NCI-H774 (cell line): ENCODE data around the gene STXBP4.

Experiments used
- DNase-seq: peaks from one replicate; lab custom pipeline; 2025; lab: John Stamatoyannopoulos, UW

The STXBP4 gene

DNA sequence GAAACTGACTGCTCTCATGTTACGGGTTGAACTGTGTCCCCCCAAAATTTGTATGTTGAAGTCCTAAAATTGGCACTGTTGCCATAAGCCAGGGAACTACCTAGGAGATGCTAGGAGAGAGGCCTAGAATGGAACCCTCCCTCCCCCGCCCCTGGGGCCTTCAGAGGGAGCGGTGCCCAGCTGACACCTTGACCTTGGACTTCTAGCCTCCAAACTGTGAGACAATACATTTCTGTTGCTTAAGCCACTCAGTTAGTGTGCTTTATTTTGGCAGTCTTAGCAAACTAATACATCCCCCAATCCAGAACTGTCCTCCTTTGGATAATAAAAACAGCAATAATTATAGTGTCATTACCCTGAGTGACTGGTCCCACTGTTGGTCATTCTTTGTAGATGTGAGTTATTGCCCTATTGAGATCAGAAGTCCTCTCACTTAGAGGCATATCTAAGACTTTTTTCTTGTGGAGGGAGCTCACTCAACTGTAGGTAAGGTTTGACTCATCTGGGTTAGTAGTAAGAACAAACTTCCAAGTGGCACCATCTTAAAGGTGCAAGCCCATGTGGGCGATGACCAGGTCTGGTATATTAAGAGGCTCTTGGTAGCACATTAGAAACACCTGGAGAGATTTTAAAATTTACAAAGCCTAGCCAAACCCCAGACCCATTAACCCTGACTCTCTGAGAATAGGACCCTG is 203.2 kb downstream of the STXBP4 start:
- DNase-seq = no peak

DNA sequence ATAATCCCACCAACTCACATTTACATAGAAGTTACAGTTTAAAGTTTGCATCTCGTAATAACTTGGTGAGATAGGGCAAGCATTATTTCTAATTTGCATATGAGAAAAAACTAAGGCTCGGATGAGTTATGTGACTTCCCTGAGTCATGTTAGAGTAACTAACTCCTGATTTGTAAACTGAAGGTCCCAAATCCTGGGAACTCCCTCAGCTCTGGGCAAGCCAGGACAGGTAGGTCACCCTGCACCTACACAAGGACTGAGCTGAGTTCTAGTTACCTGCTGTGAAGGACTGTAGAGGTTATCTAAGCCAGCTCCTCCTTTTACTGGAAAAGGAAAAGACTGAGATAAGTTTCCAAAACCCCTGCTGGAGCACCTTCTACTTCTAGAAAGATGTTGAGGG is 204.0 kb downstream of the STXBP4 start:
- DNase-seq = no peak

DNA sequence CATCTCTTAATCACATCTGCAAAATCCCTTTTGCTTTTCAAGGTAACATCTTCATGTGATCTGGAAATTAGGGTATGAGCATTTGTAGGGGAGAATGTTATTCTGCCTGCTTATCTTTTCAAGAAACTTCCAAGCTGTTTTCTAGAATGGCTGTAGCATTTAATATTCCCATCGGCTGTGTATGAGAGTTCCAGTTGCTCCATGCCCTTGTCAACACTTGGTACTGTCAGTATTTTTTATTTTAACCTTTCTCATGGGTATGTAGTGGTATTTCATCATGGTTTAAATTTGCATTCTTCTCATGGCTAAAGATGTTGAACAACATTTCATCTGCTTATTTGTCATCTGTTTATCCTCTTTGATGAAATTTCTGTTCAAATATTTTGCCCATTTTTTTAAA is 205.6 kb downstream of the STXBP4 start:
- no peak for DNase-seq

GRCh38 chr17:55175788-55176427 is 207.3 kb downstream of the STXBP4 start:
- no peak for DNase-seq

GRCh38 chr17:55177159-55177854 is 208.7 kb downstream of the STXBP4 start:
- DNase-seq = peak; percentile 34

GRCh38 chr17:55177855-55178217 is 209.3 kb downstream of the STXBP4 start:
- no peak for DNase-seq

DNA sequence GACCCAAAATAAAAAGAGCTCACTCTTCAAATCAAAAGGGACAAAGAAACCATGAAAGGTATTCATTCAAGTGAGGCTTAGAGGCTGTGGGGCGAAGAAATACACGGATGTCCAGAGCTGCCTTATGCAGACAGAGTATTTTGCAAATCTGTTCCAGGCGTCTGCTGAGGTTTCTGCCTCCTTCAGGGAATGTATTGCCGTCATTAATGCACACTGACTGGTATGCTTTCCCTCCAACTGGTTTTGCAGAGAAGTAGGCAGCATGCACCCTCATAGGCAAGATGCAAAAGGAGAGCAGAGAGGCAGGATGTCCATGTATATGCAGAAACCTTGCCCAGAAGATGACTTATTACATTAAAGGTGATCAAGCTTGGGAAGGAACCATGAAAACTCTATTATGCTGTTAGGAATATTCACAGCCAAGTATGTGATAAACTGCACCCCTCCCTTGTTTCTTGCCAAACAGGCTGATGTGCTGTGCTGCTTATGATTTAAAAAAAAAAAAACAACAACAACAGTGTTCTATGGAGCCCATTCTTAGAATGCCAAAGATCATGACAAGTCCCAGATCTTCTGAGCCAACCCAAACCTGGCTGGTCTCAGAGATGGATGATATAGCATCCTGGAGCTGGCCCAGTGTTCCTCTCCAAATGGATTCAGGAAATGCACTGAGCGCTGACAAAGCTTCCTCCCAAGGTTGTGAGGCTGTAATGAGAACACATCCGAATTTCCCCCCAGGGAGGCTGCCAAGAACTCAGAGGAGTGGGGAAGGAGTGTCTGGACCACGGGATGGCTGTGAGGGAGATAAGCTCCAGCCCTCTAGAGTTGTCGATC is 218.6 kb downstream of the STXBP4 start:
- no peak for DNase-seq

DNA sequence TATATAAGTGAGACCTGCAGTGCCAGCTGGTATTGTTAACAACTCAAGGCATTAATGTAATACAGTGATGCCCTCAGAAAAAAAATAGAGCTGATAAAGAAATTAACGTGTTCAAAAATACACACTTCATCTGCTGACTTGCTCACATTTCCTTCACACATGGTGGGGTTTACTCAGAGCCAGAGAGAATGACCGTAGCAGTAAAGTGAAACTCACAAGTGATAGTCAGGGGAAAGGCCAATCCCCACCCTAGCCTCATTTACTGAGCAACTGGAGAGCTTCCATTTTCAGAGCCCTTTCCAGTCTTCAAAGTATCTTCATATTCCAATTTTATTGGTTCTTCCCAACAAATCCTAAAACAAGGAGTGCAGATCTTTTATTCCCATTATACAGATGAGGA is 222.2 kb downstream of the STXBP4 start:
- no peak for DNase-seq

DNA sequence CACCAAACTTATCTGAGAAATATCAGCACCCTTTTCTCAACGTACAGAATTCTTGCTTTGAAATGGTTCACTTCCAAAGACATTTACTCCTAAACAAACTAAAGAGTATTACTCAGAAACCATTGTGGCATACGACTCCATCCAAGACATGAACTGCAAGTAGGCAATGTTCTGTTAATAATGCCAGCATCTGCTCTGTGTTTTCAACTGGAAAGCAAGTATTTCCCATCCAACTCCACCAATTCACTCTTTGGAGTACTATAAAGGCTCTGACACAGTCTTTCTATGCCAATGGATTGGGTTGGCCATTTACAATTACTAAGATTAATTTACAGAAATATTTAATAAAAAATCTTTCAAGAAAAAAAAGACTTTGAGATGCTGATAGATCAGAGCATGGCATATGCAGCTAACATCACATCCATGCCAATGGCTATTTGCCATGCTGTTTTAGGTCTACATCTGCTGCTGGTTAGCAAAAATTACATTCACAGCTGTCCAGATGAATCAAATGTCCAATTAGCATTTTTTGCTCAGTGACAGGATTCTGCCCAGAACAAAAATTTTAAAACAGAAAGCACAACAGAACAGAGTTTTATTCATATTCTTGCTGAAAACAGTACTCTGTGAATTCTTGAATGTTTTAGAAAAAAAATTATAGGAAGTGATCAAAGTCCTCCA is 230.3 kb downstream of the STXBP4 start:
- DNase-seq = no peak

GRCh38 chr17:55200904-55201303 is 232.3 kb downstream of the STXBP4 start:
- no peak for DNase-seq

GRCh38 chr17:55201308-55201932 is 232.9 kb downstream of the STXBP4 start:
- DNase-seq = no peak

DNA sequence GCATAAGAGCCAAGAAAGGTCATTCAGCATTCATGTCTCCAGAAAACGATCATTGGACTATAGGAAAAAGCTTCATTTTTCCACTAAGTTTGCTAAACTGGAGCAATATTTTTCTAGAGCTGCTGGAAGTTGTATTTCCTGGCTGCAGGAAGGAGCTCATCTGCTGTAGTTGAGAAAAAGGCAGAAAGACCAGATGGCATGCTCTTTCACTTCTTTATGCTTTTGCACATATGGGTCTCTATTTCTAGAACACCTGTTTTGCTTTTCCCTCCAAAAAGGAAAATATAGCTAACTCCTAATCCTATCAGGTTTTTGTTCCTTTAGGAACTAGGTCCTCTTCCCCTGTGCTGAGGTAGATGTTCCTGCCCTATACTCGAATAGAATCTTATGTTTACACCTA is 234.3 kb downstream of the STXBP4 start:
- DNase-seq = no peak

DNA sequence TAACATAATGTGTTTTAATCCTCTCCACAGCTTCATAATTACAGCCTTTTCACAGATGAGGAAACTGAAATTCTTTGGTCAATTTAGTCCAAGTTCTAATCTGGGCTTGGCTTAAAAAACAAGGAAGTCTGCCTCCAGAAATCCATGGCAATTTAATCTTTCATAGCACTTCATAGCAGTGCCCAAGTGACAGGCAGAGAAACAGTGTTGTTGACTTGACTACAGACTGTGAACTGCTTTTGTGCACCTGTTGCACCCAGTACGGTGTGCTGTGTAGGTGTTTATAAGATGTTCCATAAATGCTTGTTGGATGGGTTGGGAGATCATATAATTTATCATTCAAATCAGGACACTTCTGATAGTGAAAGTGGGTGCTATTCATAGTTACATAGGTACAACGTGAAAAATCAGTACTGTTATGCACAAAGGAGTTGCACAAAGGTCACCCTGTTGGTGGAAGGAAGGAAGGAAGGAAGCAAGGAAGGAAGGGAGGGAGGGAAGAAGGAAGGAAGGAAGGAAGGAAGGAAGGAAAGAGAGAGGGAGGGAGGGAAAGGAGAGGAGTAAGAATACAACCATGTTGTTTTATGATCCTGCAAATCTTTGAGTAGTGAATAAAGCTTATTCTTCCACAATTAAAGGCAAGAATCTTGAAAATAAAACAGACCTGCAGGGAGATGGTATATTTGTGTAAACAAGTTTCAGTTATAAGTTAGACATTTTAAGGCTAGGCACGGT is 239.7 kb downstream of the STXBP4 start:
- DNase-seq = no peak

DNA sequence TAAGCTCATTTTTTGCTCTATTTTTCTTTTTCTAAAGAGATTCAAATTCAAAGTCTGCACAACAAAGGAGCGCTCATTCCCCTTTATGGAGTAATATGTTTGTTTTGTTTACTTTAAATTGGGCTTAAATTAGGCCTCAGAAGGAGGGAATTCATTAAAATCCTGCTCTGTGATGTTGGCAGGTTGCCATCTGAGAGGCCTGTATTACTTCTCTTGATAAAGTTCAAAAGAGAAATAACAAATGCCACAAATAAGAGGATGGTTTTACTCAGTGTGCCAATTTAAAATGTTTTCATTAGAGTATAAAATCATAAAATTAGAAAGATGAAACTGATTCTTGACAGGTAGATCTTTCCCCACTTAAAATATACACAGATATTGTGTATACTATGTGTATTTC is 241.7 kb downstream of the STXBP4 start:
- no peak for DNase-seq

GRCh38 chr17:55212880-55213279 is 244.3 kb downstream of the STXBP4 start:
- DNase-seq = no peak

GRCh38 chr17:55215711-55216110 is 247.1 kb downstream of the STXBP4 start:
- no peak for DNase-seq

DNA sequence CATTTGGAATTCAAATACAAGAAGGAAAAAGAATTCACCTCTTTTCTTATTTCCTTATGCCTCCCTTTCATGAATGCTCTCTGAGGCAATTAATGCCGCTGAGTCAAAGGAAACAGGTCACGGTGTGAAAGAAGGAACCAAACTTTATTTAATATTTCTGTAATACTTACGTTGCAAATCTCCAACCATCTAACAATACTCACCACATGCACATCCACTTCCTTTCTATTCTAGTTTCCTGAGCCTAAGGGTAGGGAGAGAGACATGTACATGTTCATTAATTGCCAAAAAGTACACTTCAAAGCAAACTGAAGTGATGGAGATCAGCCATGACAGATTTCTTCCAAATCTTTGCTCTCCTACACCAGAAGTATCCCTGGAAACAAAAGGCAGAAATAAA is 248.3 kb downstream of the STXBP4 start:
- no peak for DNase-seq

DNA sequence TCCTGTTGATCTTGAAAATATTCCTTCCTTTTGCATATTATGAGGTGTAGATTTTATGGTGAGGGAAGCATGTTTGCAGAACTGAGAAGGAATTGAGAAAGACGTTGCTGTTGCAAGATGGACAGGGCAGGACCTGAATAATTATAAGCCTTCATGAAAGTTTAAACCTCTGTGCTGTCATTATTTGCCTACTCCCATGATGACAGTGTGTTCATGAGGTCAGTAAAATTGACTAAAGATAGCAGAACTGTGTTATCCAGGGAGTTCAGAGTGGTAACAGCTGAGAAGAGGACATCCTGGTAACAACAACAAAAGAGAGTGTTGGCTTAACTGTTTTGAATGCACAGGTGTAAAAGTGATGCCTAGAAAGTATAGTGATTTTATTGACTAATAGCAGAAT is 250.9 kb downstream of the STXBP4 start:
- no peak for DNase-seq

- DNase-seq = no peak
Measured at GRCh38 chr17:55219934-55220333, 251.4 kb downstream of the STXBP4 start.
